ENCODE results near the gene ABHD15.

ABHD15 gene

DNA sequence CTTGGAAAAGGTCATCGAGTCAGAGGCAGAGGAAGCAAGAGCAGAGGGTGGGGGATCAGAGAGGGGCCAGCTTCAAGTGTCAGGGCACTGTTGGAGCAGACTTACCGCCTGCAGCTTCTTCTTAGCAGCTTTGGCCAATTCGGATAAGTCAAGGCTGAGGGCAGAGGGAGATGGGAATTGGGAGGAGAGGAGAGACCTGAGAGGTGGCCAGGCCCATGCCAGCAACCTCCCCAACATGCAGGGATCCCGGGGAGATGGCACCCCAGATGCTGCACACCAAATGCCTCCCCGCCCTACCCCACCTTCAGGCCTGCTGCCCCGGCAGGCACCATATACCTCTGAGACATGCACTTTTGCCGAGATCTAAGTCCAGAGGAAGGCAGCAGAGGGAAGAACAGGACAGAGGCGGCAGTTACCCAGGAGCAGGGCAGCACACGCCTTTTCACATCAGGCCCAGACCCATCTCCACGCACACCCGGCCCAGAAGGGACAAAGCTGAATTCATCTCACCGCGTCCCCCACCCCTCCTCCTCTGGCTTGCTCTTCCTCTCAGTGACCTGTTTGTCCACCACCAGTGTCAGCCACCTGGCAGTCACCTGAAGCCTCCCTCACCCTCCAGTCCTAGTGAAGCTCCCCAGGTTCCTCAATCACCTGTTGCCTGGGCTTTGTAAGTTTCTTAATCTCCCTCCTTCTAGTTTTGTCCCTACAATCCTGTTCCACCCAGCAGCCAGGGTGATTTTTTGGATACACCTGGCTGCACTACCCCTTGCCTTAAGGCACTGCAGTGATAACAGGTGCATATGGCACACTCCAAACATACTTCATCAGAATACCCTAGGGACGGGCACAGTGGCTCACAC lies 12.0 kb upstream of the ABHD15 start:
- H3K36me3 ChIP-seq (ENCODE audit: insufficient read depth, insufficient read length, low read length) = peaks cover 85% of the 10 kb centered on the region
- H3K9me3 ChIP-seq (ENCODE audit: insufficient read depth, low read length) = peaks cover 6% of the 10 kb centered on the region; the same call in 1 of the 2 replicates
- no peak for TF ChIP-seq YY1 (IDR thresholded peaks at IDR 0.05; ENCODE audit: insufficient read depth, insufficient read length)
- TF ChIP-seq SUZ12 (IDR thresholded peaks at IDR 0.05; ENCODE audit: extremely low read depth, insufficient read depth, insufficient read length) = no peak
- no peak for TF ChIP-seq ZNF274 (IDR thresholded peaks at IDR 0.05; ENCODE audit: low read depth, low read length)
- no peaks in the 10 kb centered on the region for H3K27me3 ChIP-seq (ENCODE audit: insufficient read depth, insufficient read length)
- DNase-seq (ENCODE audit: low read depth, low spot score) = no peak
- no peak overlapping the region for H3K4me3 ChIP-seq (ENCODE audit: insufficient read length, low read depth)
- no peak overlapping the region for H3K9ac ChIP-seq (ENCODE audit: insufficient read length, low read depth)
- peaks cover 4% of the 10 kb centered on the region for H3K4me1 ChIP-seq (ENCODE audit: insufficient read depth, insufficient read length)

- H3K9me3 ChIP-seq (ENCODE audit: insufficient read depth, low read length) = no peaks in the 10 kb centered on the region
- DNase-seq (ENCODE audit: low read depth, low spot score) = no peak
- TF ChIP-seq ZNF274 (IDR thresholded peaks at IDR 0.05; ENCODE audit: low read depth, low read length) (no peak), SUZ12 (IDR thresholded peaks at IDR 0.05; ENCODE audit: extremely low read depth, insufficient read depth, insufficient read length) (no peak), YY1 (IDR thresholded peaks at IDR 0.05; ENCODE audit: insufficient read depth, insufficient read length) (no peak)
- H3K36me3 ChIP-seq (ENCODE audit: insufficient read depth, insufficient read length, low read length) = peaks cover 87% of the 10 kb centered on the region
- no peak overlapping the region for H3K4me3 ChIP-seq (ENCODE audit: insufficient read length, low read depth)
- H3K4me1 ChIP-seq (ENCODE audit: insufficient read depth, insufficient read length) = peaks cover 4% of the 10 kb centered on the region
- H3K9ac ChIP-seq (ENCODE audit: insufficient read length, low read depth) = no peak overlapping the region
- H3K27me3 ChIP-seq (ENCODE audit: insufficient read depth, insufficient read length) = no peaks in the 10 kb centered on the region
Measured at GRCh38 chr17:29577385-29578211, 10.8 kb upstream of the ABHD15 start.

GRCh38 chr17:29577001-29577370 lies 10.1 kb upstream of the ABHD15 start:
- Histone ChIP-seq H3K4me1 (ENCODE audit: insufficient read depth, insufficient read length) (peaks cover 4% of the 10 kb centered on the region), H3K4me3 (ENCODE audit: insufficient read length, low read depth) (no peak overlapping the region), H3K27me3 (ENCODE audit: insufficient read depth, insufficient read length) (no peaks in the 10 kb centered on the region), H3K36me3 (ENCODE audit: insufficient read depth, insufficient read length, low read length) (peaks cover 84% of the 10 kb centered on the region), H3K9ac (ENCODE audit: insufficient read length, low read depth) (no peak overlapping the region), H3K9me3 (ENCODE audit: insufficient read depth, low read length) (no peaks in the 10 kb centered on the region)
- no peak for TF ChIP-seq SUZ12 (IDR thresholded peaks at IDR 0.05; ENCODE audit: extremely low read depth, insufficient read depth, insufficient read length)
- no peak for TF ChIP-seq ZNF274 (IDR thresholded peaks at IDR 0.05; ENCODE audit: low read depth, low read length)
- TF ChIP-seq YY1 (IDR thresholded peaks at IDR 0.05; ENCODE audit: insufficient read depth, insufficient read length) = no peak
- no peak for DNase-seq (ENCODE audit: low read depth, low spot score)

- TF ChIP-seq YY1 (IDR thresholded peaks at IDR 0.05; ENCODE audit: insufficient read depth, insufficient read length) = no peak
- TF ChIP-seq SUZ12 (IDR thresholded peaks at IDR 0.05; ENCODE audit: extremely low read depth, insufficient read depth, insufficient read length) = no peak
- no peak for TF ChIP-seq ZNF274 (IDR thresholded peaks at IDR 0.05; ENCODE audit: low read depth, low read length)
- Histone ChIP-seq H3K9ac (ENCODE audit: insufficient read length, low read depth) (no peak overlapping the region), H3K9me3 (ENCODE audit: insufficient read depth, low read length) (no peaks in the 10 kb centered on the region), H3K36me3 (ENCODE audit: insufficient read depth, insufficient read length, low read length) (peaks cover 85% of the 10 kb centered on the region), H3K27me3 (ENCODE audit: insufficient read depth, insufficient read length) (no peaks in the 10 kb centered on the region), H3K4me3 (ENCODE audit: insufficient read length, low read depth) (no peak overlapping the region), H3K4me1 (ENCODE audit: insufficient read depth, insufficient read length) (peaks cover 4% of the 10 kb centered on the region)
- DNase-seq (ENCODE audit: low read depth, low spot score) = no peak
Measured at GRCh38 chr17:29576214-29577000, 9.6 kb upstream of the ABHD15 start.

- Histone ChIP-seq H3K27me3 (ENCODE audit: insufficient read depth, insufficient read length) (no peaks in the 10 kb centered on the region), H3K4me1 (ENCODE audit: insufficient read depth, insufficient read length) (peaks cover 4% of the 10 kb centered on the region), H3K36me3 (ENCODE audit: insufficient read depth, insufficient read length, low read length) (peaks cover 83% of the 10 kb centered on the region), H3K9me3 (ENCODE audit: insufficient read depth, low read length) (no peaks in the 10 kb centered on the region), H3K4me3 (ENCODE audit: insufficient read length, low read depth) (no peak overlapping the region), H3K9ac (ENCODE audit: insufficient read length, low read depth) (no peak overlapping the region)
- no peak for TF ChIP-seq ZNF274 (IDR thresholded peaks at IDR 0.05; ENCODE audit: low read depth, low read length)
- TF ChIP-seq YY1 (IDR thresholded peaks at IDR 0.05; ENCODE audit: insufficient read depth, insufficient read length) = no peak
- no peak for TF ChIP-seq SUZ12 (IDR thresholded peaks at IDR 0.05; ENCODE audit: extremely low read depth, insufficient read depth, insufficient read length)
- no peak for DNase-seq (ENCODE audit: low read depth, low spot score)
Measured at GRCh38 chr17:29575511-29576213, 8.8 kb upstream of the ABHD15 start.

GRCh38 chr17:29574732-29575510 lies 8.1 kb upstream of the ABHD15 start:
- no peak for DNase-seq (ENCODE audit: low read depth, low spot score)
- no peak for TF ChIP-seq SUZ12 (IDR thresholded peaks at IDR 0.05; ENCODE audit: extremely low read depth, insufficient read depth, insufficient read length)
- TF ChIP-seq YY1 (IDR thresholded peaks at IDR 0.05; ENCODE audit: insufficient read depth, insufficient read length) = no peak
- no peak for TF ChIP-seq ZNF274 (IDR thresholded peaks at IDR 0.05; ENCODE audit: low read depth, low read length)
- Histone ChIP-seq H3K4me1 (ENCODE audit: insufficient read depth, insufficient read length) (peaks cover 4% of the 10 kb centered on the region), H3K9me3 (ENCODE audit: insufficient read depth, low read length) (no peaks in the 10 kb centered on the region), H3K4me3 (ENCODE audit: insufficient read length, low read depth) (no peak overlapping the region), H3K36me3 (ENCODE audit: insufficient read depth, insufficient read length, low read length) (peaks cover 77% of the 10 kb centered on the region), H3K27me3 (ENCODE audit: insufficient read depth, insufficient read length) (no peaks in the 10 kb centered on the region), H3K9ac (ENCODE audit: insufficient read length, low read depth) (no peak overlapping the region)

All from NT2/D1 (cell line).